GM18526 (cell line): ENCODE results near the gene BLCAP.

ENCODE experiments used
- POLR2A ChIP-seq: IDR thresholded peaks from 3 replicates; pipeline ENCODE4 v1.6.1; 2011; ENCODE audit not compliant: insufficient read length; ENCODE audit errors: extremely low read depth

Gene BLCAP

DNA sequence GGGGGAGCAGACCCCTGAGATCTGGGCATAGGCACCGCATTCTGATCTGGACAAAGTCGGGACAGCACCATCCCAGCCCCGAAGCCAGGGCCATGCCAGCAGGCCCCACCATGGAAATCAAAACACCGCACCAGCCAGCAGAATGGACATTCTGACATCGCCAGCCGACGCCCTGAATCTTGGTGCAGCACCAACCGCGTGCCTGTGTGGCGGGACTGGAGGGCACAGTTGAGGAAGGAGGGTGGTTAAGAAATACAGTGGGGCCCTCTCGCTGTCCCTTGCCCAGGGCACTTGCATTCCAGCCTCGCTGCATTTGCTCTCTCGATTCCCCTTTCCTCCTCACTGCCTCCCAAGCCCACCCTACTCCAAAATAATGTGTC, 4.7 kb downstream of the BLCAP start:
- no peak for TF ChIP-seq POLR2A

- TF ChIP-seq POLR2A = no peak
Observed at GRCh38 chr20:37522260-37523011, 5.2 kb downstream of the BLCAP start.

GRCh38 chr20:37521061-37521771, 6.5 kb downstream of the BLCAP start, which contains the start of gene NNAT:
Gene NNAT, plus strand, starts transcription at chr20:37521250. Its CDS starts 82 bp downstream, at chr20:37521332.
- peak; percentile 37 for TF ChIP-seq POLR2A

DNA sequence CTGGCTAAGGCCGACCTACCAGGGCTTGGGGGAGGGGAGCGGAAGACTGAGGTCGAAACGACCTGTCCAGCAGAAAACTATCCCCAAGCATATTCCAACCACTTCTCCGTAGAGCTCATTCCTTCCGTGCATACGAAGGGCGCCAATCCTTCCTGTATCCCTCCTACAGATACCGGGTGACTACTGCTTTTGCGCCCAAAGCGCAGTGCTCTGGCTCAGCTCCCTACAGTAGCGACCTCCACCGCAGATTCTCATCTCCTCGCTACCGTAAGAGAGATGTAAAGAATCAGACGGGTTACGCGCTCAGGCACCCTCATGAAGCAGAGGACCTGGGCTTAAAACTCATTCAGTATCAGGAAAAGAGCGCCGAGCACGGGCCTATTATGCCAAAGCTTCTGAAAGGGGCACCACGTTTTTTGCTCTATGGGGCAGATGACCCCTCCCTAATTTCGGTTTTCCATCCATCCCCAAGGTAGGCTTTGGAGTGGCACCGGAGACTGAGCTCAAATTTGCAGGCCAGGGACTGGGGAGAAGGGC, 7.2 kb downstream of the BLCAP start:
- TF ChIP-seq POLR2A = no peak

GRCh38 chr20:37519508-37520418, 7.9 kb downstream of the BLCAP start:
- TF ChIP-seq POLR2A = no peak

DNA sequence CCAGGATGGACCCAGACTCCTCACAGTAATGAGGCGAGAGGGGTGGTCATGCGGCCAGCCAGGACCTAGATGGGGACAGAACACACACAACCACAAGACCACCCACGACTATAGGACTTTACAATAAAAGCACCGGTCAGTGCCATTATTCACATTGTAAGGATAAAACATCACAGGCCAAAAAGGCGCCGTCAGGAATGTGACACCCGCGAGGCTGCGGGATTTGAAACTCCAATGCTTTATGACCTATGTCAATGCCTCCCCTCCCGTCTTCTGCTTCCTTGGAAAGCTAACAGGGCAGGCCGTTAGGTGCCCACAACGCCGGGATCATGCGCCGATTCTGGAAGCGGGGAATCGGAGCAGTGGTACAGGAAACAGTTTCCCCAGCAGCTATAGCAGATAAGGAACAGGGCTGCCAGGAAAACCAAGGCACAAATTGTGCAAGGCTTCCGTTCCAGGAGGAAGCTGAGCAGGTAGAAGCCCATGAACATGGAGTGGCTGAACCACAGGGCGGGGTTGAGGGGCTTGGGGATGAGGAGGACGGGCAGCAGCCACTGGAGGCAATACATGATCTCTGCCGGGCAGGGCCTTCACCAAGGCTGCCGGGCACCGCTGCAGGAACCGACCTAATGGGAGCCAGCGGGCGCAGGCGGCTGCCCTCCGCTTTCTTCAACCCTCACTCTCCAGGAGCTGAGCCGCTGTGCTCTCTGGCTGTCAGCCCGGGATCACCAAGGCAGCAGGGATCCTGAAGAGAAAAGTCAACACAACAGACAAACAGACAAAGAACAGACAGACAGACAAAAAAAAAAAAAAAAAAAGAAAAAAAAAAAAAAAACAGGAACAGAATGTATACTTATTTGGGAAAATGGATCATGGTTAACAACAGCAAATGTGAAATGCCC, 8.8 kb downstream of the BLCAP start:
- no peak for TF ChIP-seq POLR2A

- no peak for TF ChIP-seq POLR2A
Observed at GRCh38 chr20:37518059-37518458, 9.6 kb downstream of the BLCAP start.

DNA sequence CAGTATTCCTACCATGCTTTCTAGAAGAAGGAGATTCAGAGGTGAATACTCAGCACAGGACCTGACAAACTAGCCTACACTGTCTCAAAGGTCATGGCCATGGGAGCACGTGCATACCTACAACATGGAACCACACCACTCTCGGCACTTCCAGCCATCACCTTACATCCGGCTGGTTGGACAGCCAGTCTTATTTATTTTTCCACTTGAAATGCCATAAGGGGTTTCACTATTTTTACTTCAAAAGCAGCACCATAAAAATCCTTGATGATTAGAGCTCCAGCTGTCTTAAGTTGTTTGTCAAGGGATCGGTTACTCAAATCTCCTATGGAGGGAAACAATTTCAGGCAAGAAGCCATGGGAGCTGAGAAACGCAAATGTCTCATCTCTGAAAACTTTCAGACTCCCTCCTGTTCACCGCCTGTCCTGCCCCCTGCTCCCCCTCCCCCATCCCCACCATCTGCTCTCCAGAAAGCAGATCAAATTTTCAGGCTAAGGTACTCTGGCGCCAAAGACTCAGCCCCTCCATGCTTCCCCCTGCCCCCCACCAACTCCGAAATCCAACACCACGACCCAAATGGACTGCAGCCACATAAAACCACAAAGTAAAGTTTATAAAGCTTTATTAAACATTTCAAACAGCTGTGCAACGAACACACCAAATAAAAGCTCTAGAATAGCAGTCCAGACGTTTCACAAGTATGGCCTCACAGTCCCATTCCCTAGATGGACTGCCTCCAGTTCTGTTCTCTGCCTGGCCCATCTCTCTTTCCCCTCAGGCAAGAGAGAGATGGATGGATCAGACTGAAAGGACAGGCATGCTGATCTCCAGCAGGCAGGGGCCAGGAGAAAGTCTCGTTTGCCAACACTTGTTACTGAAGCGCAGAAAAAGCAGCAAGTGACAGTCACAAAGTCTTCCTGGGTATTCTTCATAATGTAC, 10.6 kb downstream of the BLCAP start:
- TF ChIP-seq POLR2A = no peak

DNA sequence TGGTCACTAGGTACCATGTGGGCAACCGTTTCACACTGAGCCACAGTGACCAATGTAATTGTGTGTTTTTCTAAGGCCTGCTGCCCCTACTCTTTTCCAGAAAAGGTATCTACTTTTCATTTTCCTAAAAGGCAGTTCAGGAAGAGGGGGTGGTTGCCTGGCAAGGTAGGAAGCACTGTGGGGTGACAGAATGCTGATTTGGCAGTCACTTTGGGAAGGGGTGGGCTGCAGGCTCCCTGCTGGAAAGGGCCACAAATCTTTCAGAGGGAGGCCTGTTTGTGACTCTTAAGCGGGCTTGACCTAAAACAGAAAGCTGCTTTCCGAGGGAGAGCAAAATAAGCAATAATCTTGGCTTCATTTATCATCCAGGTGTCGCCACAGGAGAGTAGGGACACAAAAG, 11.8 kb downstream of the BLCAP start:
- TF ChIP-seq POLR2A = no peak

DNA sequence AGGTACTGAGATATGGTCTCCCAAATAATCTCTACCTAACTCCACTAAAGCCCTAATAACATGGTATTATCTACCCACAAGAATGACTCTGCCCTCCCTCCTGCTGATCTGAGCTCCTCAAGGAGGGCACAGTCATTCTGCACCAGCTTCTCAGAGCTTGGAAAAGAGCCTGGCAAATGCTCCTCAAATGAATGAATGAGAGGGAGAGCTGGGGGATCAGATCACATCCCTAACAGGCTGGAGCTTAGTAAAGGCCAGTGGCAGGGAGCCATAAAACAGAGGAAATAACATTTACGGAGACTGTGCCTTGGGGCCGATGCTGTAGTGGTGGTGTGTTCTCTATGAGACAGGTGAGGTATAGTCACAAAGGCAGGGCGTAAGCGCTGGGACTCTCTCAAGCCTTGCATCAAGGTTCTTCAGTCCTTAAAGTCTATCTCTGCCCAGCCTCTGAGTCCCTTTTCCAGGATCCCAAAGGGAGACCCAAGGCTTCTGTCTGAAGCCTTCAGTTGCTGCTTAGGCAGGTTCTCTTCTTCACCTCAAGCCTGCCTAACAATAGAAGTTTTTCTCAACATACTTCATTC, 13.8 kb downstream of the BLCAP start:
- no peak for TF ChIP-seq POLR2A

DNA sequence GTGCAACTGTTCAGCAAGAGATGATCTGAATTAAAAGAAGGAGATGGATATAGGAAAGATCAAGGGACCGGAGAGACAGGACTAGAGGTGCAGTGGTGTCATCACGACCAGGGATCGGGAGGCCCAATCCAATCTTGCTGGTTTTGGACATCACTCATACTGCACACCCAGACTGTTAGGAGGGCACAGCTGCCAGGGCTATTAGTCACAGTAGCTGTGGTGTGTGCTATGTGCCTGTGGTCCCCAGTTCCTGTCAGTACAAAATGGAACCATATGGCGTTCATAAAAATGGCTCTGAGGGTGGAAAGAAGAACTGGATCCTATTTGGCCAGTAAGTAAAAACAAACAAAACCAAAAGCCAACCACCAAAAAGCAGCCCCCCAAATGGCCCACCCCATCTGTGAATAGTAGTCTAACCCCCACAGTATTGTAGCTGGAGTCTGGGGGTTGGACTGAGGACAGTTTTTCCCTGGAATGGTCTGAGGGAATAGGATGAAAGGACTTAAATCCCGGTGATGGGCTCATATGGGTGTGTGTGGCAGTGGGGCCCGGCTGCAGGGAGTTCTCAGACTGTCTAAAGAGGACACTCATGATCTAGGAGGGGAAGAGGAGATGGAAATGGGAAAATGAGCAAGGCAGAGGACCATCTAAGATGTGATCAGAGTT, 15.9 kb downstream of the BLCAP start:
- no peak for TF ChIP-seq POLR2A

GRCh38 chr20:37510226-37510625, 17.4 kb downstream of the BLCAP start:
- no peak for TF ChIP-seq POLR2A
